ENCODE measurements around the gene CYP4Z1. TPM values are rescaled to one million over a fixed set of nuclear protein-coding genes. Genes with fewer than 3 reads are reported as not detected.

The CYP4Z1 gene
- total RNA-seq, 1 experiment from 2014 or later, result not detected

Other genes starting within 250 kb of the CYP4Z1 start
- gene CYP4A11, start 125.8 kb upstream of the CYP4Z1 start, total RNA-seq (2021; ENCODE audit: unreplicated experiment), result not detected
- gene CYP4X1, start 43.6 kb upstream of the CYP4Z1 start, total RNA-seq (2021; ENCODE audit: unreplicated experiment), result not detected
- not detected for gene CYP4A22, start 70.2 kb downstream of the CYP4Z1 start, total RNA-seq (2021; ENCODE audit: unreplicated experiment)
- not detected for gene PDZK1IP1, start 122.8 kb downstream of the CYP4Z1 start, total RNA-seq (2021; ENCODE audit: unreplicated experiment)
- 0.05 TPM for gene TAL1, start 165.0 kb downstream of the CYP4Z1 start, total RNA-seq (2021; ENCODE audit: unreplicated experiment)
- 34.4 TPM for gene STIL, start 246.9 kb downstream of the CYP4Z1 start, total RNA-seq (2021; ENCODE audit: unreplicated experiment)